ENCODE data around the gene SLC8B1. TPM values are rescaled to one million over a fixed set of nuclear protein-coding genes. Genes with fewer than 3 reads are reported as not detected.

Gene SLC8B1
- total RNA-seq, 1 experiment from 2014 or later = 23.8 TPM

DNA sequence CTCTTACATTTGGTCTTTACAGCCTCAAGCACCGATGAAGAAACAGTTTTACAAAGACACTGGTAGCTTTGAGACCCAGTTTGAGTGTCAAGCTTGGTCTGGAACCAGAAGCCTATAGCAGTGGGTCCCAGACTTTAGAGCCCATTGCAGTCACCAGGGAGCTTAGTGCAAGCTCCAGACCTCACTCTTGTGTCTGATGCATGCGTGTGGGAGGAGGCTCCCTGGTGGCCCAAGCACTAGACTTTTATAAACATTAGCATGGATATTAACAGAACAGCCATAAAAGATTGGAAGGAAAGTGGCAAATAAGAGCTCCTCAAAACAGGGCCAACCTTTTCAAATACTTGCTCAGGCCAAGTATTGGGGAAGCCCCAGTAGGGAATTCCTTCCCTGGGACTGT lies 45.5 kb downstream of the SLC8B1 start:
- Mint-ChIP-seq H3K27me3 (ENCODE audit: unreplicated experiment) (no peaks in the 10 kb centered on the region), H3K36me3 (ENCODE audit: insufficient read depth, unreplicated experiment) (peaks cover 42% of the 10 kb centered on the region), H3K4me1 (ENCODE audit: low read depth, unreplicated experiment) (no peaks in the 10 kb centered on the region), H3K4me3 (ENCODE audit: low read depth, unreplicated experiment) (no peak overlapping the region), H3K27ac (ENCODE audit: unreplicated experiment) (no peak overlapping the region), H3K9me3 (ENCODE audit: low read depth, unreplicated experiment) (no peaks in the 10 kb centered on the region)
- TF ChIP-seq, protein P1, sequence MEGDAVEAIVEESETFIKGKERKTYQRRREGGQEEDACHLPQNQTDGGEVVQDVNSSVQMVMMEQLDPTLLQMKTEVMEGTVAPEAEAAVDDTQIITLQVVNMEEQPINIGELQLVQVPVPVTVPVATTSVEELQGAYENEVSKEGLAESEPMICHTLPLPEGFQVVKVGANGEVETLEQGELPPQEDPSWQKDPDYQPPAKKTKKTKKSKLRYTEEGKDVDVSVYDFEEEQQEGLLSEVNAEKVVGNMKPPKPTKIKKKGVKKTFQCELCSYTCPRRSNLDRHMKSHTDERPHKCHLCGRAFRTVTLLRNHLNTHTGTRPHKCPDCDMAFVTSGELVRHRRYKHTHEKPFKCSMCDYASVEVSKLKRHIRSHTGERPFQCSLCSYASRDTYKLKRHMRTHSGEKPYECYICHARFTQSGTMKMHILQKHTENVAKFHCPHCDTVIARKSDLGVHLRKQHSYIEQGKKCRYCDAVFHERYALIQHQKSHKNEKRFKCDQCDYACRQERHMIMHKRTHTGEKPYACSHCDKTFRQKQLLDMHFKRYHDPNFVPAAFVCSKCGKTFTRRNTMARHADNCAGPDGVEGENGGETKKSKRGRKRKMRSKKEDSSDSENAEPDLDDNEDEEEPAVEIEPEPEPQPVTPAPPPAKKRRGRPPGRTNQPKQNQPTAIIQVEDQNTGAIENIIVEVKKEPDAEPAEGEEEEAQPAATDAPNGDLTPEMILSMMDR (IDR thresholded peaks at IDR 0.05; ENCODE audit: unreplicated experiment) = no peak
- no peak for DNase-seq
- no TSS peak for BruUV-seq (replicated peaks)
- intact Hi-C loops (cut with micrococcal nuclease; ENCODE audit: unreplicated experiment) = no loop called here
- CTCF ChIA-PET = no interaction called here

DNA sequence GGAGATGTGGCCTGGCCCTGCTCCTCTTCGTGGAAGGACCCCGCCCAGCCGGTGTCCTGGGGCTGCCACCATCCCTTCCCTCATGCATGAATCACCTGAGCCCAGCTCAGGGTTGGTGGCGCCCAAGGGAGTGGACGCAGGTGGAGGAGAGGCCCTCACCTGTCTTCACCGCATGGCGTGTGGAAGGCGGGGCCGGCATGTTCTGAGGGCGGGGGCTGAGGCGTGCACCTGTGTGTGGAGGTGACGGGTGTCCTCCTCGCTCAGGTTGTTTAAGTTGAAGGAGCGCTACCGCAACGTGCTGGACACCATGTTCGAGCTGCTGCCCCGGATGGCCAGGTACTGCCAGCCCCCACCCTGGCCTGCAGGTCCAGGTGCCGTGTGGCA lies 47.0 kb downstream of the SLC8B1 start:
- CTCF ChIA-PET = no interaction called here
- intact Hi-C loops (cut with micrococcal nuclease; ENCODE audit: unreplicated experiment) = no loop called here

DNA sequence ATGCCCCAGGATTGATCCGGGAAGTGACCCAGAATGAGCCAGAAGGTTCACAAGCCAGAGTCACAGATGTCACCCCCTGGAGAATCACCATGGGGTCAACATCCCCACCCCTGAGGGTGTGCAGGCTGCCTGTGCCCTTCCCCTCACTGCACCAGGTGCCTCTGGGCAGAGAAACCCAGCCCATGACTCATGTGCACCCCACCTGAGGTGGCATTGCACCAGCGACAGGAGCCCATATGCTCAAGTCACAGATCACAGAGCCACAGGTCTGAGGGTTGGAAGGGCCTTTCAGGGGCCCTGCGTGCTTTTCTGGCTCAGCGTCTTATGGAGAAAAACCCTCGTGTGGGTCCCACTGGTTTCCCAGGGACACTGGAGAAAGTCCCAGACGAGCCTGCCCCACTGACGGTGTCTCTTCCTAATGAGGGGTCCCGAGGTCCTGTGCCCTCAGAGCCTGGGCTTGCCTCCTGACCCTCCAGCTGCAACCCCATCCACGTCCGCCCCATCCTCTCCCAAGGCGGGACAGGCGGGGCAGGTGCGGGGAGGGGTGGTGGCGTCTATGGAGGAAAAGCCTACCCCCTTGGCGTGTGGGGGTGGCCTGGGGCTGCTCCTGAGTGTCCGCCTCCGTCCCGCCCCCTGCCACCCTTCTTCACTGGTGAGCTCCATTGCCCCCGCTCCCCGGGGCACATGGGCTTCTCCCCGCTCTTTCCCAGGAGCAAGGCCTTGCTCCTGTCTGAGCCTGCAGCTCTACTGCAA lies 47.6 kb downstream of the SLC8B1 start:
- intact Hi-C loops (cut with micrococcal nuclease; ENCODE audit: unreplicated experiment) = no loop called here
- no TSS peak for BruUV-seq (replicated peaks)
- Mint-ChIP-seq H3K9me3 (ENCODE audit: low read depth, unreplicated experiment) (no peaks in the 10 kb centered on the region), H3K4me1 (ENCODE audit: low read depth, unreplicated experiment) (no peaks in the 10 kb centered on the region), H3K27ac (ENCODE audit: unreplicated experiment) (no peak overlapping the region), H3K4me3 (ENCODE audit: low read depth, unreplicated experiment) (no peak overlapping the region), H3K27me3 (ENCODE audit: unreplicated experiment) (no peaks in the 10 kb centered on the region), H3K36me3 (ENCODE audit: insufficient read depth, unreplicated experiment) (peaks cover 33% of the 10 kb centered on the region)
- no peak for DNase-seq
- CTCF ChIA-PET = no interaction called here
- TF ChIP-seq, protein P1 (IDR thresholded peaks at IDR 0.05; ENCODE audit: unreplicated experiment) = no peak

More for the DNA sequence above, 47.0 kb downstream of the SLC8B1 start:
- Mint-ChIP-seq H3K36me3 (ENCODE audit: insufficient read depth, unreplicated experiment) (peaks cover 34% of the 10 kb centered on the region), H3K4me3 (ENCODE audit: low read depth, unreplicated experiment) (no peak overlapping the region), H3K4me1 (ENCODE audit: low read depth, unreplicated experiment) (no peaks in the 10 kb centered on the region), H3K27me3 (ENCODE audit: unreplicated experiment) (no peaks in the 10 kb centered on the region), H3K27ac (ENCODE audit: unreplicated experiment) (no peak overlapping the region), H3K9me3 (ENCODE audit: low read depth, unreplicated experiment) (no peaks in the 10 kb centered on the region)
- no peak for DNase-seq
- TF ChIP-seq, protein P1 (IDR thresholded peaks at IDR 0.05; ENCODE audit: unreplicated experiment) = no peak
- no TSS peak for BruUV-seq (replicated peaks)

DNA sequence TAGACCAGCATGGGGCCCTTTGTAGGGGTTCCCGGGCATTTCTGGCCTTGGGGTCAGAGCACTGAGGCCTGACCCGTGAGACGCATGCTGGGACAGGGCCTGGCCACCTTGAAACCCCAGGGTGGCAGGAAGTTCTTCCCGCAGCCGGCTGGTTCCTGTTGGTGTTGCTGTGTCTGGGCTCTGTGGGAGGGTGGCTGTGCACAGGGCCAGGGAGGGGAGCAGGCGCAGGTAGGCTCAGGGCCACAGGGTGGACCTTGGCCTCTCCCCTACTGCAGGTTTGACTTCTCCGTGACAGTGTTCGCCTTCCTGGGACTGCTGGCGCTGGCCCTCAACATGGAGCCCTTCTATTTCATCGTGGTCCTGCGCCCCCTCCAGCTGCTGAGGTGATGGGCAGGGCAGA lies 48.2 kb downstream of the SLC8B1 start:
- H3K9me3 Mint-ChIP-seq (ENCODE audit: low read depth, unreplicated experiment) = no peaks in the 10 kb centered on the region
- no peak for DNase-seq
- no peak overlapping the region for H3K4me3 Mint-ChIP-seq (ENCODE audit: low read depth, unreplicated experiment)
- no TSS peak for BruUV-seq (replicated peaks)
- H3K27me3 Mint-ChIP-seq (ENCODE audit: unreplicated experiment) = no peaks in the 10 kb centered on the region
- H3K4me1 Mint-ChIP-seq (ENCODE audit: low read depth, unreplicated experiment) = no peaks in the 10 kb centered on the region
- H3K36me3 Mint-ChIP-seq (ENCODE audit: insufficient read depth, unreplicated experiment) = peaks cover 33% of the 10 kb centered on the region
- TF ChIP-seq, protein P1 (IDR thresholded peaks at IDR 0.05; ENCODE audit: unreplicated experiment) = no peak
- no peak overlapping the region for H3K27ac Mint-ChIP-seq (ENCODE audit: unreplicated experiment)
- intact Hi-C loops (cut with micrococcal nuclease; ENCODE audit: unreplicated experiment) = no loop called here
- CTCF ChIA-PET = no interaction called here
